ENCODE data around the gene GALNT14.

The GALNT14 gene

GRCh38 chr2:31110431-31110830 is 27.8 kb downstream of the GALNT14 start:
- Histone ChIP-seq H2AFZ (ENCODE audit: low read length) (no peak overlapping the region), H3K9me2 (replicated peaks; ENCODE audit: insufficient read depth, low read length) (no peaks in the 10 kb centered on the region), H3K4me2 (ENCODE audit: low read depth, low read length) (no peak overlapping the region), H3F3A (ENCODE audit: insufficient read depth, low read length) (no peaks in the 10 kb centered on the region), H3K4me3 (ENCODE audit: low read length) (no peak overlapping the region), H3K79me2 (ENCODE audit: low read length) (peaks cover 4% of the 10 kb centered on the region; the same call in 1 of the 2 replicates), H4K20me1 (ENCODE audit: insufficient read depth, low read length) (no peaks in the 10 kb centered on the region), H3K9ac (ENCODE audit: low read length) (no peak overlapping the region), H3K4me1 (ENCODE audit: low read length) (no peaks in the 10 kb centered on the region), H3K36me3 (replicated peaks; ENCODE audit: insufficient read depth, low read length) (no peaks in the 10 kb centered on the region), H3K9me3 (replicated peaks; ENCODE audit: insufficient read depth, low read length) (no peaks in the 10 kb centered on the region), H3K27ac (ENCODE audit: low read length) (no peak overlapping the region), H3K27me3 (replicated peaks; ENCODE audit: insufficient read depth, low read length) (no peaks in the 10 kb centered on the region)
- TF ChIP-seq EZH2 (optimal IDR thresholded peaks at IDR 0.05; ENCODE audit: low read depth, low read length) (no peak), EZH2phosphoT487 (IDR thresholded peaks at IDR 0.05; ENCODE audit: low read length) (no peak), CTCF (IDR thresholded peaks at IDR 0.05; ENCODE audit: low read length) (no peak)
- DNase-seq = no peak

- Histone ChIP-seq H3F3A (ENCODE audit: insufficient read depth, low read length) (no peaks in the 10 kb centered on the region), H3K4me1 (ENCODE audit: low read length) (no peaks in the 10 kb centered on the region), H3K36me3 (replicated peaks; ENCODE audit: insufficient read depth, low read length) (no peaks in the 10 kb centered on the region), H3K4me3 (ENCODE audit: low read length) (no peak overlapping the region), H3K79me2 (ENCODE audit: low read length) (peaks cover 4% of the 10 kb centered on the region; the same call in 1 of the 2 replicates), H3K9ac (ENCODE audit: low read length) (no peak overlapping the region), H3K27ac (ENCODE audit: low read length) (no peak overlapping the region), H3K4me2 (ENCODE audit: low read depth, low read length) (no peak overlapping the region), H3K9me2 (replicated peaks; ENCODE audit: insufficient read depth, low read length) (no peaks in the 10 kb centered on the region), H4K20me1 (ENCODE audit: insufficient read depth, low read length) (no peaks in the 10 kb centered on the region), H3K9me3 (replicated peaks; ENCODE audit: insufficient read depth, low read length) (no peaks in the 10 kb centered on the region), H3K27me3 (replicated peaks; ENCODE audit: insufficient read depth, low read length) (no peaks in the 10 kb centered on the region), H2AFZ (ENCODE audit: low read length) (no peak overlapping the region)
- no peak for TF ChIP-seq EZH2phosphoT487 (IDR thresholded peaks at IDR 0.05; ENCODE audit: low read length)
- no peak for TF ChIP-seq CTCF (IDR thresholded peaks at IDR 0.05; ENCODE audit: low read length)
- no peak for TF ChIP-seq EZH2 (optimal IDR thresholded peaks at IDR 0.05; ENCODE audit: low read depth, low read length)
- no peak for DNase-seq
Observed at GRCh38 chr2:31109633-31110192, 28.5 kb downstream of the GALNT14 start.

GRCh38 chr2:31108561-31109286 is 29.5 kb downstream of the GALNT14 start:
- H3K4me3 ChIP-seq (ENCODE audit: low read length) = no peak overlapping the region
- H3K36me3 ChIP-seq (replicated peaks; ENCODE audit: insufficient read depth, low read length) = no peaks in the 10 kb centered on the region
- no peaks in the 10 kb centered on the region for H4K20me1 ChIP-seq (ENCODE audit: insufficient read depth, low read length)
- H2AFZ ChIP-seq (ENCODE audit: low read length) = no peak overlapping the region
- H3K4me2 ChIP-seq (ENCODE audit: low read depth, low read length) = no peak overlapping the region
- no peaks in the 10 kb centered on the region for H3K9me2 ChIP-seq (replicated peaks; ENCODE audit: insufficient read depth, low read length)
- DNase-seq = no peak
- no peaks in the 10 kb centered on the region for H3F3A ChIP-seq (ENCODE audit: insufficient read depth, low read length)
- TF ChIP-seq EZH2 (optimal IDR thresholded peaks at IDR 0.05; ENCODE audit: low read depth, low read length) (no peak), EZH2phosphoT487 (IDR thresholded peaks at IDR 0.05; ENCODE audit: low read length) (no peak), CTCF (IDR thresholded peaks at IDR 0.05; ENCODE audit: low read length) (no peak)
- H3K27ac ChIP-seq (ENCODE audit: low read length) = no peak overlapping the region
- H3K9me3 ChIP-seq (replicated peaks; ENCODE audit: insufficient read depth, low read length) = no peaks in the 10 kb centered on the region
- H3K79me2 ChIP-seq (ENCODE audit: low read length) = peaks cover 4% of the 10 kb centered on the region; the same call in 1 of the 2 replicates
- H3K4me1 ChIP-seq (ENCODE audit: low read length) = no peaks in the 10 kb centered on the region
- no peak overlapping the region for H3K9ac ChIP-seq (ENCODE audit: low read length)
- no peaks in the 10 kb centered on the region for H3K27me3 ChIP-seq (replicated peaks; ENCODE audit: insufficient read depth, low read length)
